Breast epithelium (tissue), 3 donors: Measurements from ENCODE around the gene GEMIN8.

ENCODE experiments used
- CTCF ChIP-seq, 3 donors: fragments of 450-650 bp; IDR thresholded peaks; one replicate each; pipeline ENCODE4 v1.5.1; 2016 to 2017; ENCODE audit warnings: antibody characterized with exemption in 3 of 3, mild to moderate bottlenecking in 3 of 3, moderate library complexity in 3 of 3
- POLR2A ChIP-seq: fragments of 450-650 bp; IDR thresholded peaks from one replicate; pipeline ENCODE4 v1.6.1; 2016; ENCODE audit warnings: antibody characterized with exemption, mild to moderate bottlenecking, moderate library complexity
- POLR2AphosphoS5 ChIP-seq, 3 donors: sonication (generic); formaldehyde crosslinking; IDR thresholded peaks; one replicate each; pipeline ENCODE4 v1.6.1; 2017; ENCODE audit warnings: antibody characterized with exemption in 3 of 3

- TF ChIP-seq CTCF (IDR thresholded peaks at IDR 0.05) (no peak), POLR2AphosphoS5 (IDR thresholded peaks at IDR 0.05) (no peak), POLR2A (no peak)
Measured at GRCh38 chrX:14038375-14039085, 8.8 kb upstream of the GEMIN8 start.
